ENCODE data around the gene SNRNP48.

DNA sequence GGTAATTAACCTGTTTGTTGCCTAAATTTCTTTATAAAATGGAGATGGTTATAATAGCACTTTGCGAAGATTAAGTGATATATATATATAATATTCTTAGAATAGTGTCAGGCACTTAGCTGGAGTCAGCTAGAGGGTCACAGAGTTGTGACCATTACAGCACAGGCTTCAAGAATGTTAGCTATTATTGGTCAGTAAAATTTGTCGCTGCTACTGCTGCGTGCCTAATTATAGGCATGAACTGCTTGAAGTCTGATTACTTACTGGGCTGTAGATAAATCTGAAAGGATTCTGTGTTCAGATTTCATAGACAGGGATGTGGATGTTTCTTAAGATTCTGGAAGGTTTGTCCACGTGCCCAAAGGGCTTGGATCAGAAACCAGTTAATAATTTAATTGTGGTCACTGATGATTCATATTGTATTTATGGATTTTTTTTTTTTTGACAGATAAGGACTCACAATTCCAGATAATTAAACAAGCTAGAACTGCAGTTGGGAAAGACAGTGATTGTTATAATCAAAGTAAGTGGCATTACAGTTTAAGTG lies 4.7 kb downstream of the SNRNP48 start:
- TF ChIP-seq EZH2 (IDR thresholded peaks at IDR 0.05; ENCODE audit: low read length, unreplicated experiment): no peak
- TF ChIP-seq, protein P1, sequence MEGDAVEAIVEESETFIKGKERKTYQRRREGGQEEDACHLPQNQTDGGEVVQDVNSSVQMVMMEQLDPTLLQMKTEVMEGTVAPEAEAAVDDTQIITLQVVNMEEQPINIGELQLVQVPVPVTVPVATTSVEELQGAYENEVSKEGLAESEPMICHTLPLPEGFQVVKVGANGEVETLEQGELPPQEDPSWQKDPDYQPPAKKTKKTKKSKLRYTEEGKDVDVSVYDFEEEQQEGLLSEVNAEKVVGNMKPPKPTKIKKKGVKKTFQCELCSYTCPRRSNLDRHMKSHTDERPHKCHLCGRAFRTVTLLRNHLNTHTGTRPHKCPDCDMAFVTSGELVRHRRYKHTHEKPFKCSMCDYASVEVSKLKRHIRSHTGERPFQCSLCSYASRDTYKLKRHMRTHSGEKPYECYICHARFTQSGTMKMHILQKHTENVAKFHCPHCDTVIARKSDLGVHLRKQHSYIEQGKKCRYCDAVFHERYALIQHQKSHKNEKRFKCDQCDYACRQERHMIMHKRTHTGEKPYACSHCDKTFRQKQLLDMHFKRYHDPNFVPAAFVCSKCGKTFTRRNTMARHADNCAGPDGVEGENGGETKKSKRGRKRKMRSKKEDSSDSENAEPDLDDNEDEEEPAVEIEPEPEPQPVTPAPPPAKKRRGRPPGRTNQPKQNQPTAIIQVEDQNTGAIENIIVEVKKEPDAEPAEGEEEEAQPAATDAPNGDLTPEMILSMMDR (conservative IDR thresholded peaks at IDR 0.05; ENCODE audit: low read depth, low read length): no peak

Measured in PC-3 (cell line).